HepG2 (cell line): ENCODE data around the gene SLC28A1. TPM values are rescaled to one million over a fixed set of nuclear protein-coding genes. Genes with fewer than 3 reads are reported as not detected.

Experiments used
- ASH2L ChIP-seq: fragments of 300-600, 200-600 bp; sonication (generic); IDR thresholded peaks from 2 replicates; pipeline ENCODE4 v1.7.0; 2017; ENCODE audit warnings: low read depth, mild to moderate bottlenecking, moderate library complexity, mixed read lengths, low read length; ENCODE audit not compliant: insufficient read length
- BRF2 ChIP-seq: sonication (generic); formaldehyde crosslinking; IDR thresholded peaks from 2 replicates; pipeline ENCODE4 v1.8.1; 2022; ENCODE audit warnings: mild to moderate bottlenecking, missing genetic modification reagents
- CAMTA2 ChIP-seq: sonication (generic); formaldehyde crosslinking; IDR thresholded peaks from 2 replicates; pipeline ENCODE4 v1.4.0; 2020; ENCODE audit warnings: mild to moderate bottlenecking, missing genetic modification reagents, borderline replicate concordance
- CENPX ChIP-seq: sonication (generic); formaldehyde crosslinking; IDR thresholded peaks from 2 replicates; pipeline ENCODE4 v1.9.0; 2021; ENCODE audit warnings: mild to moderate bottlenecking, missing genetic modification reagents, moderate library complexity
- DMAP1 ChIP-seq: IDR thresholded peaks from 2 replicates; pipeline ENCODE4 v1.6.1; 2016
- HMG20A ChIP-seq: IDR thresholded peaks from 2 replicates; pipeline ENCODE4 v1.6.1; 2016; ENCODE audit warnings: borderline replicate concordance
- HNRNPLL ChIP-seq: fragments of 200-400 bp; formaldehyde crosslinking; IDR thresholded peaks from 2 replicates; pipeline ENCODE4 v1.6.1; 2017; ENCODE audit warnings: mild to moderate bottlenecking, low read depth, low read length; ENCODE audit not compliant: poor library complexity, severe bottlenecking
- MED8 ChIP-seq: sonication (generic); formaldehyde crosslinking; IDR thresholded peaks from 2 replicates; pipeline ENCODE4 v1.8.1; 2023; ENCODE audit warnings: mild to moderate bottlenecking, missing genetic modification reagents; ENCODE audit not compliant: insufficient replicate concordance
- NFIC ChIP-seq: IDR thresholded peaks from 2 replicates; pipeline ENCODE4 v1.6.1; 2012; ENCODE audit warnings: mild to moderate bottlenecking, low read length, inconsistent platforms
- SNAPC4 ChIP-seq: sonication (generic); formaldehyde crosslinking; IDR thresholded peaks from 2 replicates; pipeline ENCODE4 v1.4.0; 2020; ENCODE audit warnings: mild to moderate bottlenecking, missing genetic modification reagents
- SRF ChIP-seq: IDR thresholded peaks from 2 replicates; pipeline ENCODE4 v1.6.1; 2011; ENCODE audit warnings: mild to moderate bottlenecking, low read depth, low read length, moderate library complexity
- ZNF136 ChIP-seq: sonication (generic); formaldehyde crosslinking; IDR thresholded peaks from 2 replicates; pipeline ENCODE4 v1.8.1; 2022; ENCODE audit warnings: low read depth, mild to moderate bottlenecking, moderate library complexity, missing genetic modification reagents
- ZNF224 ChIP-seq: sonication (generic); formaldehyde crosslinking; IDR thresholded peaks from 2 replicates; pipeline ENCODE4 v1.5.0; 2020; ENCODE audit warnings: mild to moderate bottlenecking, missing genetic modification reagents
- ZNF639 ChIP-seq: conservative IDR thresholded peaks from 2 replicates; pipeline ENCODE4 v1.6.1; 2018; ENCODE audit warnings: missing genetic modification reagents
- ZNF792 ChIP-seq: IDR thresholded peaks from 2 replicates; pipeline ENCODE4 v1.6.1; 2016
- ZNF879 ChIP-seq: sonication (generic); formaldehyde crosslinking; IDR thresholded peaks from 2 replicates; pipeline ENCODE4 v1.8.1; 2023; ENCODE audit warnings: missing genetic modification reagents
- polyA plus RNA-seq, 8 experiments: library from polyadenylated mRNA; depleted of rRNA in 3 of 8; stranded (reverse) in 7 of 8; unstranded in 1 of 8; fragments of >200 nt; fragmentation: Illumina TruSeq in 4 of 8; extraction: Trizol in 4 of 8; gene quantifications; 2 replicates each; pipeline versions ENCODE4 v1.2.1 to v1.2.3, GENCODE V29; 2011 to 2016; ENCODE audit warnings: low read depth in 4 of 8, missing spikeins in 1 of 8, mixed read lengths in 1 of 8; ENCODE audit not compliant: insufficient read depth in 1 of 8
- total RNA-seq, 5 experiments: library from RNA; depleted of rRNA; stranded (reverse); fragments of >200 nt; fragmentation: Illumina TruSeq; extraction: Trizol; gene quantifications; 2 replicates each; pipeline ENCODE4 v1.2.3, GENCODE V29; 2016; ENCODE audit warnings: low read depth in 1 of 5
- TF ChIP-seq, protein P1 (sequence below): sonication (generic); formaldehyde crosslinking; IDR thresholded peaks from 2 replicates; pipeline ENCODE4 v1.5.1; 2020; ENCODE audit warnings: mild to moderate bottlenecking, missing genetic modification reagents, moderate library complexity
- TF ChIP-seq, protein P2 (sequence below), 2 experiments: sonication (generic) in 1 of 2; formaldehyde crosslinking in 1 of 2; IDR thresholded peaks; 2 replicates each; pipeline versions ENCODE4 v1.4.0 to v1.6.1; 2018 to 2020; ENCODE audit warnings: missing genetic modification reagents in 2 of 2, borderline replicate concordance in 1 of 2, low read depth in 1 of 2, mild to moderate bottlenecking in 1 of 2, missing biosample characterization in 1 of 2

Gene SLC28A1
- total and polyA plus RNA-seq, 2 of the 13 experiments (the other 11 are each of a cell fraction or from before 2014, with no cell fraction given) = 0.31 to 5.8 TPM

GRCh38 chr15:84886211-84886983, 1.9 kb downstream of the SLC28A1 start (continued):
- TF ChIP-seq DMAP1 (CRISPR knock-in tag) (0 out of 2 replicates have a peak, but pooled peaks have one; percentile 46), ZNF792 (peak; percentile 5; the same call in 1 of the 2 replicates), CAMTA2 (no peak), SNAPC4 (CRISPR knock-in tag) (no peak), CENPX (CRISPR knock-in tag) (no peak), ZNF136 (0 out of 2 replicates have a peak, but pooled peaks have one; percentile 80), ZNF879 (CRISPR knock-in tag) (no peak), ZNF639 (CRISPR knock-in tag) (no peak), HNRNPLL (no peak), ASH2L (peak; percentile 53), MED8 (no peak), ZNF224 (no peak), NFIC (no peak), HMG20A (CRISPR knock-in tag) (peak; percentile 64; the same call in 1 of the 2 replicates), SRF (no peak), BRF2 (CRISPR knock-in tag) (0 out of 2 replicates have a peak, but pooled peaks have one; percentile 50)
- TF ChIP-seq, protein P1, sequence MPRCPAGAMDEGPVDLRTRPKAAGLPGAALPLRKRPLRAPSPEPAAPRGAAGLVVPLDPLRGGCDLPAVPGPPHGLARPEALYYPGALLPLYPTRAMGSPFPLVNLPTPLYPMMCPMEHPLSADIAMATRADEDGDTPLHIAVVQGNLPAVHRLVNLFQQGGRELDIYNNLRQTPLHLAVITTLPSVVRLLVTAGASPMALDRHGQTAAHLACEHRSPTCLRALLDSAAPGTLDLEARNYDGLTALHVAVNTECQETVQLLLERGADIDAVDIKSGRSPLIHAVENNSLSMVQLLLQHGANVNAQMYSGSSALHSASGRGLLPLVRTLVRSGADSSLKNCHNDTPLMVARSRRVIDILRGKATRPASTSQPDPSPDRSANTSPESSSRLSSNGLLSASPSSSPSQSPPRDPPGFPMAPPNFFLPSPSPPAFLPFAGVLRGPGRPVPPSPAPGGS (CRISPR knock-in tag) = no peak
- TF ChIP-seq, protein P2, sequence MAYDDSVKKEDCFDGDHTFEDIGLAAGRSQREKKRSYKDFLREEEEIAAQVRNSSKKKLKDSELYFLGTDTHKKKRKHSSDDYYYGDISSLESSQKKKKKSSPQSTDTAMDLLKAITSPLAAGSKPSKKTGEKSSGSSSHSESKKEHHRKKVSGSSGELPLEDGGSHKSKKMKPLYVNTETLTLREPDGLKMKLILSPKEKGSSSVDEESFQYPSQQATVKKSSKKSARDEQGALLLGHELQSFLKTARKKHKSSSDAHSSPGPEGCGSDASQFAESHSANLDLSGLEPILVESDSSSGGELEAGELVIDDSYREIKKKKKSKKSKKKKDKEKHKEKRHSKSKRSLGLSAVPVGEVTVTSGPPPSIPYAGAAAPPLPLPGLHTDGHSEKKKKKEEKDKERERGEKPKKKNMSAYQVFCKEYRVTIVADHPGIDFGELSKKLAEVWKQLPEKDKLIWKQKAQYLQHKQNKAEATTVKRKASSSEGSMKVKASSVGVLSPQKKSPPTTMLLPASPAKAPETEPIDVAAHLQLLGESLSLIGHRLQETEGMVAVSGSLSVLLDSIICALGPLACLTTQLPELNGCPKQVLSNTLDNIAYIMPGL (CRISPR knock-in tag; IDR thresholded peaks at IDR 0.05; ENCODE audit: borderline replicate concordance in 1 of 2, low read depth in 1 of 2) = peak; percentile 64 to 72
